Smooth muscle cell (in vitro differentiated cells): ENCODE measurements around the gene DHX58. TPM values are rescaled to one million over a fixed set of nuclear protein-coding genes. Genes with fewer than 3 reads are reported as not detected.

Experiments used
- DNase-seq: peaks from one replicate; lab custom pipeline; 2025; ENCODE audit not compliant: unreplicated experiment; lab: John Stamatoyannopoulos, UW
- H2AFZ ChIP-seq: fragments of 200-600 bp; sonication (generic); 2 replicates; pipeline ENCODE4 v1.6.0; 2016; ENCODE audit warnings: antibody characterized with exemption, low read depth, mild to moderate bottlenecking
- H3F3A ChIP-seq: fragments of 200-600 bp; sonication (generic); 2 replicates; pipeline ENCODE4 v1.6.0; 2017; ENCODE audit warnings: antibody characterized with exemption, low read depth
- H3K27ac ChIP-seq: fragments of 200-600 bp; sonication (generic); 2 replicates; pipeline ENCODE4 v1.5.1; 2016; ENCODE audit warnings: low read depth, mild to moderate bottlenecking
- H3K27me3 ChIP-seq: fragments of 200-600 bp; sonication (generic); 2 replicates; pipeline ENCODE4 v1.6.1; 2016; ENCODE audit warnings: low read depth, mild to moderate bottlenecking
- H3K36me3 ChIP-seq: fragments of 200-600 bp; sonication (generic); 2 replicates; pipeline ENCODE4 v1.5.1; 2016; ENCODE audit warnings: low read depth
- H3K4me1 ChIP-seq: fragments of 200-600 bp; sonication (generic); 2 replicates; pipeline ENCODE4 v1.5.1; 2016; ENCODE audit warnings: low read depth
- H3K4me2 ChIP-seq: fragments of 200-600 bp; sonication (generic); 2 replicates; pipeline ENCODE4 v1.6.0; 2016; ENCODE audit warnings: mild to moderate bottlenecking
- H3K4me3 ChIP-seq: fragments of 200-600 bp; sonication (generic); 2 replicates; pipeline ENCODE4 v1.5.1; 2016; ENCODE audit warnings: mild to moderate bottlenecking
- H3K79me2 ChIP-seq: fragments of 200-600 bp; sonication (generic); 2 replicates; pipeline ENCODE4 v1.6.0; 2016; ENCODE audit warnings: low read depth, mild to moderate bottlenecking
- H3K9ac ChIP-seq: fragments of 200-600 bp; sonication (generic); 2 replicates; pipeline ENCODE4 v1.6.0; 2016; ENCODE audit warnings: low read depth
- H3K9me3 ChIP-seq: fragments of 200-600 bp; sonication (generic); replicated peaks from 2 replicates; pipeline ENCODE4 v1.5.1; 2016; ENCODE audit warnings: low read depth
- H4K20me1 ChIP-seq: fragments of 200-600 bp; sonication (generic); 2 replicates; pipeline ENCODE4 v1.6.0; 2016; ENCODE audit warnings: low read depth
- CTCF ChIP-seq: fragments of 200-600 bp; sonication (generic); IDR thresholded peaks from 2 replicates; pipeline ENCODE4 v1.5.1; 2017; ENCODE audit warnings: borderline replicate concordance, mild to moderate bottlenecking, antibody characterized with exemption; ENCODE audit not compliant: insufficient read depth, poor library complexity, severe bottlenecking
- WGBS: methylation state at CpG from one replicate; pipeline ENCODE4 v1.1.7; 2016; ENCODE audit warnings: low lambda C conversion rate; 5-methylcytosine and 5-hydroxymethylcytosine counted together
- polyA plus RNA-seq: library from polyadenylated mRNA; unstranded; fragments of >200 nt; fragmentation: Nextera tagmentation; extraction: Ambion mirVana; gene quantifications from 2 replicates; pipeline ENCODE4 v1.2.1, GENCODE V29; 2016
- total RNA-seq: library from RNA; depleted of rRNA; stranded (reverse); fragments of >200 nt; gene quantifications from 2 replicates; pipeline ENCODE4 v1.2.3, GENCODE V29; 2014

Gene DHX58
- total and polyA plus RNA-seq, 2 experiments from 2014 or later: 1.0 TPM; not detected in 1

DNA sequence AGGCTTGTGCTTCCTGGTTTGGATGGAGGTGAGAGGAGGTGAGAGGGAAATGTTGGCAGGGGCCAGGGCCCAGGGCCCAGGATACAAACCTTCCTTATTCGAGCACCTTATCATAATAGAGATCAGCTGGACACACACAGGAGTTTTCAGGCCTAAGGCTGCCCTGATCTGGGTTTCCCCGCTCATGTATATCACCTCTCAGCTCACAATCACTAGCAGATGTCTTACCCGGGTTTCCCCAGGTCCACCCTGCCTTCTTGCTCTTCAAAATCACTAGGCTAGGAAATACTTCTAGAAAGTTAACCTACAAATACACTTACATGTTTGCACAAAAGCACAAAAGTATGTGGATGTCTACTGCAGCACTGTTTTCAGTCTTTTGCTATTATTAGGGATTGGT, 14.3 kb upstream of the DHX58 start:
- no peaks in the 10 kb centered on the region for H3K36me3 ChIP-seq
- no peaks in the 10 kb centered on the region for H3K9me3 ChIP-seq
- no peak overlapping the region for H3K4me3 ChIP-seq
- peaks cover 17% of the 10 kb centered on the region for H3K79me2 ChIP-seq
- no peak overlapping the region for H3K9ac ChIP-seq
- TF ChIP-seq CTCF: no peak
- H3K27me3 ChIP-seq: no peaks in the 10 kb centered on the region
- H4K20me1 ChIP-seq: peaks cover 28% of the 10 kb centered on the region
- DNase-seq: no peak
- H3K4me1 ChIP-seq: peaks cover 3% of the 10 kb centered on the region
- H3K4me2 ChIP-seq: no peak overlapping the region
- no peaks in the 10 kb centered on the region for H3F3A ChIP-seq
- no peak overlapping the region for H3K27ac ChIP-seq
- no peak overlapping the region for H2AFZ ChIP-seq
- 97% methylated on average over 3 of the region's 3 CpGs for WGBS

GRCh38 chr17:42125565-42125964, 13.1 kb upstream of the DHX58 start:
- WGBS: 97% methylated on average over 12 of the region's 12 CpGs
- H3K36me3 ChIP-seq: no peaks in the 10 kb centered on the region

GRCh38 chr17:42124256-42124655, 11.7 kb upstream of the DHX58 start:
- Histone ChIP-seq H3K4me3 (no peak overlapping the region), H2AFZ (no peak overlapping the region), H3K9ac (no peak overlapping the region), H3K27me3 (no peaks in the 10 kb centered on the region), H4K20me1 (peaks cover 2% of the 10 kb centered on the region), H3K4me1 (peaks cover 3% of the 10 kb centered on the region), H3K79me2 (no peaks in the 10 kb centered on the region), H3K4me2 (no peak overlapping the region), H3F3A (no peaks in the 10 kb centered on the region), H3K27ac (no peak overlapping the region), H3K9me3 (no peaks in the 10 kb centered on the region), H3K36me3 (no peaks in the 10 kb centered on the region)
- no peak for DNase-seq
- WGBS: 91% methylated on average over 3 of the region's 3 CpGs
- no peak for TF ChIP-seq CTCF

More at GRCh38 chr17:42125565-42125964, 13.1 kb upstream of the DHX58 start:
- Histone ChIP-seq H3K9me3 (no peaks in the 10 kb centered on the region), H3K4me3 (no peak overlapping the region), H3K4me1 (peaks cover 3% of the 10 kb centered on the region), H3K79me2 (peaks cover 4% of the 10 kb centered on the region), H3F3A (no peaks in the 10 kb centered on the region), H3K27ac (no peak overlapping the region), H2AFZ (no peak overlapping the region), H3K27me3 (no peaks in the 10 kb centered on the region), H4K20me1 (peaks cover 16% of the 10 kb centered on the region), H3K4me2 (no peak overlapping the region), H3K9ac (no peak overlapping the region)
- TF ChIP-seq CTCF: no peak
- no peak for DNase-seq

DNA sequence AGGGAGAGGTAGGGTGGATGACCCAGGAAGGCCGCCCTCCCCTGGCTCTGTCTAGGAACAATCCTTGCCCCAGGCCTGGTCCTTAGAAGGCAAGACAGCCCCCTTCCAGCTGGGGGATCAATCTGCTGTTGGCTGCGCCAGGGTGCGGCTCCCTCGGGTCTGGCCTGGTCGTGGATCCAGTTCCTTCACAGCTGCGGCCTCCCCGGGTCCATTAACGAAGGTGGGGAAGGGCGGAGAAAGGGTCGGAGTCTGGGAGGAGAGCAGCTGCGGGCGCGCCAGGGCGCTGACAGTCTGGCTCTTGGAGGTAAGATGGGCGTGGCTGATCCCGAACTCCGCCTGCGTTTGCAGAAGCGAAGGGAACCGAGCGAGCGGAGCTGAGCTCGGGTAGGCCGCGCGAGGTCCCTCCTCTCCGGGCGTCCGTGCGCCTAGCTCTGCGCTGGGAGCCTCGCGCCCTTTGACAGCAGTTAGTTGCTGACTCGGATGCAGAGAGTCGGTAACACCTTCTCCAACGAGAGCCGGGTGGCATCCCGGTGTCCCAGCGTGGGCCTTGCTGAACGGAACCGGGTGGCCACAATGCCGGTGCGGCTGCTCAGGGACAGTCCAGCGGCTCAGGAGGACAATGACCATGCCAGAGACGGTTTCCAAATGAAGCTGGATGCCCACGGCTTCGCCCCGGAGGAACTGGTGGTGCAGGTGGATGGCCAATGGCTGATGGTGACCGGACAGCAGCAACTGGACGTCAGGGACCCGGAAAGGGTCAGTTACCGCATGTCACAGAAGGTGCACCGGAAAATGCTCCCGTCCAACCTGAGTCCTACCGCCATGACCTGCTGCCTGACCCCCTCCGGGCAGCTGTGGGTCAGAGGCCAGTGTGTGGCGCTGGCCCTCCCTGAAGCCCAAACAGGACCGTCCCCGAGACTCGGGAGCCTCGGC, 10.1 kb upstream of the DHX58 start, which contains the start of gene HSPB9:
HSPB9 (plus strand) TSS at position 434 of the 933 bp plus-strand sequence; CDS start at position 481, 47 bp downstream.
- TF ChIP-seq CTCF: no peak
- Histone ChIP-seq H2AFZ (no peak within 1 kb of the TSS), H3K36me3 (no peaks in the 10 kb centered on the region), H3K27me3 (no peaks in the 10 kb centered on the region), H4K20me1 (no peaks in the 10 kb centered on the region), H3K4me1 (peaks cover 3% of the 10 kb centered on the region), H3K4me2 (no peak within 1 kb of the TSS), H3K4me3 (no peak within 1 kb of the TSS), H3K9ac (no peak within 1 kb of the TSS), H3K27ac (no peak within 1 kb of the TSS), H3F3A (no peaks in the 10 kb centered on the region), H3K9me3 (no peaks in the 10 kb centered on the region), H3K79me2 (no peaks in the 10 kb centered on the region)
- whole genome bisulfite sequencing: 58% methylated on average over 60 of the region's 61 CpGs
- DNase-seq: no peak
